GM18519 (cell line): ENCODE measurements around the gene SVOP.
"Not testable (repeated sequence)": the region's sequence is repeated elsewhere in the genome, so short reads cannot be mapped to it uniquely, and the experiment has no call there.

Experiments
- ATAC-seq: cut with Tn5 transposase; IDR thresholded peaks from one replicate; pipeline ENCODE4 v1.9.1; 2021; ENCODE audit warnings: mild to moderate bottlenecking, moderate library complexity; ENCODE audit not compliant: unreplicated experiment, low FRiP score

SVOP gene

GRCh38 chr12:109020796-109021380, at the start of gene SVOP:
TSS of gene SVOP (minus strand) at chr12:109021068. CDS start at chr12:109020868, 200 bp downstream.
- ATAC-seq, result no peak

- ATAC-seq, result no peak
Observed at GRCh38 chr12:109069307-109070271, 48.7 kb upstream of the SVOP start.

- no peak for ATAC-seq
Observed at GRCh38 chr12:109065853-109066193, 45.0 kb upstream of the SVOP start.

GRCh38 chr12:109065154-109065852, 44.4 kb upstream of the SVOP start:
- no peak for ATAC-seq

- no peak for ATAC-seq
Observed at GRCh38 chr12:109064143-109064542, 43.3 kb upstream of the SVOP start.

- ATAC-seq, result no peak
Observed at GRCh38 chr12:109058773-109059172, 37.9 kb upstream of the SVOP start.

- no peak for ATAC-seq
Observed at GRCh38 chr12:109057376-109057775, 36.5 kb upstream of the SVOP start.

GRCh38 chr12:109056891-109057290, 36.0 kb upstream of the SVOP start:
- ATAC-seq, result no peak

- no peak for ATAC-seq
Observed at GRCh38 chr12:109054520-109054919, 33.7 kb upstream of the SVOP start.

- ATAC-seq, result not testable (repeated sequence)
Observed at GRCh38 chr12:109054124-109054513, 33.3 kb upstream of the SVOP start.

- peak; percentile 37 for ATAC-seq
Observed at GRCh38 chr12:109053382-109054123, 32.7 kb upstream of the SVOP start.

GRCh38 chr12:109052414-109053323, 31.8 kb upstream of the SVOP start, which contains the start of gene USP30:
TSS of gene USP30 (plus strand) at chr12:109052576. CDS start at chr12:109052679, 103 bp downstream.
- peak; percentile 55 for ATAC-seq

GRCh38 chr12:109052097-109052413, 31.2 kb upstream of the SVOP start:
- peak; percentile 3 for ATAC-seq

GRCh38 chr12:109049794-109050193, 28.9 kb upstream of the SVOP start:
- not testable (repeated sequence) for ATAC-seq

GRCh38 chr12:109048706-109049105, 27.8 kb upstream of the SVOP start:
- ATAC-seq, result not testable (repeated sequence)

- no peak for ATAC-seq
Observed at GRCh38 chr12:109047081-109047805, 26.4 kb upstream of the SVOP start.

GRCh38 chr12:109044241-109044640, 23.4 kb upstream of the SVOP start:
- ATAC-seq, result no peak

GRCh38 chr12:109036975-109037374, 16.1 kb upstream of the SVOP start:
- no peak for ATAC-seq
